OCI-LY3 (cell line): ENCODE results near the gene NLK.

Experiments
- H2AFZ ChIP-seq: fragments of 200-600, 300-600 bp; shearing (Covaris generic); 2 replicates; pipeline ENCODE4 v1.6.0; 2014; ENCODE audit warnings: antibody characterized with exemption, low read depth, low read length
- H3K27ac ChIP-seq: fragments of 200-600, 300-600 bp; sonication (generic); 2 replicates; pipeline ENCODE4 v1.5.1; 2014; ENCODE audit warnings: mild to moderate bottlenecking, low read length, moderate library complexity, mixed read lengths
- H3K27me3 ChIP-seq: fragments of 200-600, 300-600 bp; sonication (generic); 2 replicates; pipeline ENCODE4 v1.6.1; 2014; ENCODE audit warnings: low read depth, low read length, mixed read lengths
- H3K36me3 ChIP-seq: fragments of 200-600, 300-600 bp; sonication (generic); replicated peaks from 2 replicates; pipeline ENCODE3; 2014; ENCODE audit warnings: low read depth, low read length, mixed read lengths
- H3K4me1 ChIP-seq: fragments of 300-600, 200-600 bp; sonication (generic); 2 replicates; pipeline ENCODE4 v1.6.1; 2014; ENCODE audit warnings: low read length, mixed read lengths
- H3K4me2 ChIP-seq: fragments of 200-600, 300-600 bp; sonication (generic); 2 replicates; pipeline ENCODE4 v1.6.1; 2014; ENCODE audit warnings: low read length, mixed read lengths
- H3K4me3 ChIP-seq: fragments of 300-600, 200-600 bp; sonication (generic); 2 replicates; pipeline ENCODE4 v1.5.1; 2014; ENCODE audit warnings: antibody characterized with exemption, mild to moderate bottlenecking, low read length, moderate library complexity
- H3K79me2 ChIP-seq: fragments of 300-600, 200-600 bp; shearing (Covaris generic); 2 replicates; pipeline ENCODE4 v1.6.1; 2014; ENCODE audit warnings: mild to moderate bottlenecking, low read length, mixed read lengths
- H3K9ac ChIP-seq: fragments of 300-600, 200-600 bp; shearing (Covaris generic); 2 replicates; pipeline ENCODE4 v1.6.0; 2014; ENCODE audit warnings: mild to moderate bottlenecking, low read length, moderate library complexity
- H3K9me3 ChIP-seq: fragments of 200-600, 300-600 bp; shearing (Covaris generic); 2 replicates; pipeline ENCODE4 v1.6.1; 2014; ENCODE audit warnings: low read length, mixed read lengths; ENCODE audit not compliant: insufficient read depth
- H4K20me1 ChIP-seq: fragments of 200-600, 300-600 bp; sonication (generic); 2 replicates; pipeline ENCODE4 v1.6.1; 2016; ENCODE audit warnings: low read length, mixed read lengths; ENCODE audit not compliant: insufficient read depth
- EZH2phosphoT487 ChIP-seq: fragments of 200-600 bp; shearing (Covaris generic); IDR thresholded peaks from 2 replicates; pipeline ENCODE4 v1.6.1; 2018; ENCODE audit warnings: antibody characterized with exemption, mixed run types, low read depth
- TF ChIP-seq, protein P1 (sequence below): fragments of 200-600, 300-600 bp; sonication (generic); IDR thresholded peaks from 2 replicates; pipeline ENCODE4 v1.5.1; 2014; ENCODE audit warnings: antibody characterized with exemption, low read length, low read depth

The NLK gene

GRCh38 chr17:28117304-28117703, 74.8 kb downstream of the NLK start:
- no peaks in the 10 kb centered on the region for H3K79me2 ChIP-seq
- no peaks in the 10 kb centered on the region for H4K20me1 ChIP-seq
- no peaks in the 10 kb centered on the region for H3K9me3 ChIP-seq
- H3K36me3 ChIP-seq, result no peaks in the 10 kb centered on the region
- TF ChIP-seq, protein P1, sequence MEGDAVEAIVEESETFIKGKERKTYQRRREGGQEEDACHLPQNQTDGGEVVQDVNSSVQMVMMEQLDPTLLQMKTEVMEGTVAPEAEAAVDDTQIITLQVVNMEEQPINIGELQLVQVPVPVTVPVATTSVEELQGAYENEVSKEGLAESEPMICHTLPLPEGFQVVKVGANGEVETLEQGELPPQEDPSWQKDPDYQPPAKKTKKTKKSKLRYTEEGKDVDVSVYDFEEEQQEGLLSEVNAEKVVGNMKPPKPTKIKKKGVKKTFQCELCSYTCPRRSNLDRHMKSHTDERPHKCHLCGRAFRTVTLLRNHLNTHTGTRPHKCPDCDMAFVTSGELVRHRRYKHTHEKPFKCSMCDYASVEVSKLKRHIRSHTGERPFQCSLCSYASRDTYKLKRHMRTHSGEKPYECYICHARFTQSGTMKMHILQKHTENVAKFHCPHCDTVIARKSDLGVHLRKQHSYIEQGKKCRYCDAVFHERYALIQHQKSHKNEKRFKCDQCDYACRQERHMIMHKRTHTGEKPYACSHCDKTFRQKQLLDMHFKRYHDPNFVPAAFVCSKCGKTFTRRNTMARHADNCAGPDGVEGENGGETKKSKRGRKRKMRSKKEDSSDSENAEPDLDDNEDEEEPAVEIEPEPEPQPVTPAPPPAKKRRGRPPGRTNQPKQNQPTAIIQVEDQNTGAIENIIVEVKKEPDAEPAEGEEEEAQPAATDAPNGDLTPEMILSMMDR, result no peak
- no peak overlapping the region for H3K9ac ChIP-seq
- H3K4me3 ChIP-seq, result no peak overlapping the region
- no peak overlapping the region for H3K27ac ChIP-seq
- no peak overlapping the region for H2AFZ ChIP-seq
- no peaks in the 10 kb centered on the region for H3K27me3 ChIP-seq
- H3K4me1 ChIP-seq, result peaks cover 5% of the 10 kb centered on the region
- no peak overlapping the region for H3K4me2 ChIP-seq

DNA sequence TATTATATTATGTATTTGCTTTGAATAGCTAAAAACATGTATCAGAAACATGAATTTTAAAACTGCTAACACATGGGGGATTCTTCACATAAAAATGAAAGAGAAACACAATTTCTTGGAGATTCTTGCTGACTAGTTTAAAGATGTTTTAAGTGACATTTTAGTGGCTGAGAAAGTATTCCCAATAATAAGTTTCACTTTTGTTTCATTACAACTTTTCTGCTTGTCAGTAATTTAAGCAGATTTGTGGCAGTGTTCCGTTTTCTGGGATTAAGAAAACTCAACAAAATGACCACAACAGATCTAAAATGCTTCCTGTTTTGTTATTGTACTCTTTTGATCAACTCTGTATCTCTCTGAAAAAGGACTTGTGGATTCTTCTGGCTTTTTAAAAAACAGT, 75.9 kb downstream of the NLK start:
- H3K27ac ChIP-seq, result no peak overlapping the region
- H4K20me1 ChIP-seq, result no peaks in the 10 kb centered on the region
- H3K4me2 ChIP-seq, result no peak overlapping the region; the same call in 1 of the 2 replicates

DNA sequence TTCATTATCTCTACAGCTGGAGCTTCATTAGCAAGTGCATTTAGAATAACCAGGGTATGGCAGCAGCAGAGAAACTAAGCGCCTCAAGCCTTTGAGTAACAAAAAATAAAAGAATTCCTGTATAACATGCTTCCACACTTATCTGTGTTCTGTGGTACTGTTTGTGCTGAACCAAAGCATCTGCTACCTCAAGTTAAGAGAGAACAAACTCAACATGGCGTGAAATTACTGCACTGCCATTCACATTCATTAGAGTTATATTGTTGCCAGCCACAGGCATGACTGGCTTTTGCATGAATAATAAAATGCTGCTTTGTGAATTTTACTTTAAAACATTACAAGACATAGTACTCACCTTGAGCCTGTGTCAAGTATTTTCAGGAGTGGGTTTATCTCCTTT, 76.6 kb downstream of the NLK start:
- no peaks in the 10 kb centered on the region for H4K20me1 ChIP-seq
- no peaks in the 10 kb centered on the region for H3K79me2 ChIP-seq
- H3K27me3 ChIP-seq, result no peaks in the 10 kb centered on the region
- H3K27ac ChIP-seq, result no peak overlapping the region
- no peak overlapping the region for H3K4me3 ChIP-seq
- TF ChIP-seq, protein P1, result no peak
- no peak for TF ChIP-seq EZH2phosphoT487
- H3K9me3 ChIP-seq, result no peaks in the 10 kb centered on the region
- H2AFZ ChIP-seq, result no peak overlapping the region
- H3K4me1 ChIP-seq, result peaks cover 5% of the 10 kb centered on the region
- no peaks in the 10 kb centered on the region for H3K36me3 ChIP-seq
- no peak overlapping the region for H3K4me2 ChIP-seq
- H3K9ac ChIP-seq, result no peak overlapping the region

More for the DNA sequence above, 75.9 kb downstream of the NLK start:
- H3K9me3 ChIP-seq, result no peaks in the 10 kb centered on the region
- no peak overlapping the region for H3K4me3 ChIP-seq
- H2AFZ ChIP-seq, result no peak overlapping the region
- H3K36me3 ChIP-seq, result no peaks in the 10 kb centered on the region
- no peak overlapping the region for H3K9ac ChIP-seq
- H3K4me1 ChIP-seq, result peaks cover 5% of the 10 kb centered on the region
- H3K79me2 ChIP-seq, result no peaks in the 10 kb centered on the region
- TF ChIP-seq, protein P1, result no peak
- TF ChIP-seq EZH2phosphoT487, result no peak
- H3K27me3 ChIP-seq, result no peaks in the 10 kb centered on the region

- H3K9me3 ChIP-seq, result no peaks in the 10 kb centered on the region
- no peak overlapping the region for H3K27ac ChIP-seq
- no peak overlapping the region for H3K9ac ChIP-seq
- no peak overlapping the region for H2AFZ ChIP-seq
- no peak overlapping the region for H3K4me2 ChIP-seq
- H3K79me2 ChIP-seq, result no peaks in the 10 kb centered on the region
- no peaks in the 10 kb centered on the region for H3K27me3 ChIP-seq
- no peaks in the 10 kb centered on the region for H4K20me1 ChIP-seq
- TF ChIP-seq, protein P1, result no peak
- no peak for TF ChIP-seq EZH2phosphoT487
- H3K36me3 ChIP-seq, result no peaks in the 10 kb centered on the region
- H3K4me3 ChIP-seq, result no peak overlapping the region
- peaks cover 5% of the 10 kb centered on the region for H3K4me1 ChIP-seq
Measured at GRCh38 chr17:28119560-28119959, 77.1 kb downstream of the NLK start.
